SK-N-SH (cell line): Measurements from ENCODE around the gene PRKAG1. TPM values are rescaled to one million over a fixed set of nuclear protein-coding genes. Genes with fewer than 3 reads are reported as not detected.

Experiments used
- CTCF ChIA-PET: fragments of 300-600, 350-600 bp; formaldehyde crosslinking; extraction: SDS; loops from one replicate; lab custom pipeline; 2021; lab: Yijun Ruan, JAX
- POLR2A ChIA-PET: fragments of 350-600 bp; sonication (Branson Sonifier 250); formaldehyde crosslinking; extraction: SDS; loops from one replicate; lab custom pipeline; 2020; ENCODE audit warnings: antibody characterized with exemption, inconsistent platforms; lab: Yijun Ruan, JAX
- DNase-seq: peaks from one replicate; pipeline ENCODE4 v3.0.0; 2012
- H2AFZ ChIP-seq: fragments of 200-600 bp; sonication (generic); 2 replicates; pipeline ENCODE4 v1.8.1; 2016; ENCODE audit warnings: antibody characterized with exemption, mild to moderate bottlenecking, low read depth
- H3F3A ChIP-seq: fragments of 200-600 bp; sonication (generic); replicated peaks from 2 replicates; pipeline ENCODE3; 2016; ENCODE audit warnings: antibody characterized with exemption, mild to moderate bottlenecking; ENCODE audit not compliant: insufficient read depth
- H3K27ac ChIP-seq, 2 experiments: fragments of 200-500 bp in 1 of 2; fragments of 200-600 bp in 1 of 2; sonication (Bioruptor generic) in 1 of 2; sonication (generic), shearing (Covaris generic) in 1 of 2; 2 replicates each; pipeline versions ENCODE4 v1.5.1 to v1.6.1; 2014 to 2016; ENCODE audit warnings: low read depth in 2 of 2, inconsistent platforms in 1 of 2, low read length in 1 of 2, mild to moderate bottlenecking in 1 of 2, mixed read lengths in 1 of 2
- H3K27me3 ChIP-seq: fragments of 200-600 bp; sonication (generic), shearing (Covaris generic); 2 replicates; pipeline ENCODE4 v1.6.1; 2016; ENCODE audit warnings: mixed run types; ENCODE audit not compliant: insufficient read depth
- H3K36me3 ChIP-seq, 2 experiments: fragments of 200-500 bp in 1 of 2; fragments of 200-600 bp in 1 of 2; sonication (Bioruptor generic) in 1 of 2; sonication (generic) in 1 of 2; replicated peaks in 1 of 2; 2 replicates each; pipeline versions ENCODE3 to v1.5.1; 2014 to 2016; ENCODE audit warnings: low read length in 1 of 2, mild to moderate bottlenecking in 1 of 2; ENCODE audit not compliant: insufficient read depth in 2 of 2, control insufficient read depth in 1 of 2
- H3K4me1 ChIP-seq, 2 experiments: fragments of 200-500 bp in 1 of 2; fragments of 200-600 bp in 1 of 2; sonication (Bioruptor generic) in 1 of 2; sonication (generic), shearing (Covaris generic) in 1 of 2; 2 replicates each; pipeline versions ENCODE4 v1.5.1 to v1.6.1; 2014 to 2016; ENCODE audit warnings: low read depth in 1 of 2, low read length in 1 of 2, mixed run types in 1 of 2; ENCODE audit not compliant: insufficient read depth in 2 of 2, control insufficient read depth in 1 of 2
- H3K4me2 ChIP-seq: fragments of 200-600 bp; sonication (generic), shearing (Covaris generic); 2 replicates; pipeline ENCODE4 v1.6.1; 2017; ENCODE audit warnings: mixed run types
- H3K4me3 ChIP-seq, 2 experiments: fragments of 200-500 bp in 1 of 2; fragments of 200-600 bp in 1 of 2; sonication (Bioruptor generic) in 1 of 2; sonication (generic), shearing (Covaris generic) in 1 of 2; 2 replicates each; pipeline versions ENCODE4 v1.5.1 to v1.8.1; 2014 to 2016; ENCODE audit warnings: low read depth in 2 of 2, inconsistent platforms in 1 of 2, low read length in 1 of 2, mild to moderate bottlenecking in 1 of 2, mixed read lengths in 1 of 2, moderate library complexity in 1 of 2
- H3K79me2 ChIP-seq: fragments of 200-600 bp; sonication (generic); 2 replicates; pipeline ENCODE4 v1.8.1; 2017; ENCODE audit warnings: mild to moderate bottlenecking; ENCODE audit not compliant: insufficient read depth
- H3K9ac ChIP-seq: fragments of 200-600 bp; sonication (generic); 2 replicates; pipeline ENCODE4 v1.6.1; 2017; ENCODE audit warnings: mixed run types
- H3K9me2 ChIP-seq: fragments of 200-600 bp; sonication (generic); 2 replicates; pipeline ENCODE4 v1.6.1; 2017; ENCODE audit warnings: mixed run types
- H3K9me3 ChIP-seq: fragments of 200-600 bp; sonication (generic); 2 replicates; pipeline ENCODE4 v1.6.1; 2017; ENCODE audit warnings: mixed run types, mild to moderate bottlenecking, moderate library complexity
- H4K20me1 ChIP-seq: fragments of 200-600 bp; sonication (generic); 2 replicates; pipeline ENCODE4 v1.6.1; 2017; ENCODE audit warnings: mild to moderate bottlenecking, mixed run types; ENCODE audit not compliant: insufficient read depth
- CTCF ChIP-seq: fragments of 200-600 bp; sonication (generic); IDR thresholded peaks from 2 replicates; pipeline ENCODE4 v1.6.1; 2017; ENCODE audit warnings: antibody characterized with exemption, mild to moderate bottlenecking, moderate library complexity
- ELF1 ChIP-seq: IDR thresholded peaks from 2 replicates; pipeline ENCODE4 v1.4.0; 2012
- EP300 ChIP-seq, 2 experiments: IDR thresholded peaks; 2 replicates each; pipeline versions ENCODE4 v1.4.0 to v1.6.1; 2012; ENCODE audit warnings: borderline replicate concordance in 1 of 2, low read depth in 1 of 2, low read length in 1 of 2
- FOSL2 ChIP-seq: IDR thresholded peaks from 2 replicates; pipeline ENCODE4 v1.4.0; 2012; ENCODE audit warnings: low read depth, mild to moderate bottlenecking, moderate library complexity, borderline replicate concordance
- FOXJ3 ChIP-seq: sonication (generic); formaldehyde crosslinking; IDR thresholded peaks from 2 replicates; pipeline ENCODE4 v1.5.1; 2020; ENCODE audit warnings: mild to moderate bottlenecking, missing genetic modification reagents
- FOXM1 ChIP-seq: IDR thresholded peaks from 2 replicates; pipeline ENCODE4 v1.4.0; 2012; ENCODE audit warnings: low read depth, mild to moderate bottlenecking
- GATA2 ChIP-seq: sonication (generic); formaldehyde crosslinking; IDR thresholded peaks from 2 replicates; pipeline ENCODE4 v1.5.0; 2020; ENCODE audit warnings: mild to moderate bottlenecking, missing genetic modification reagents
- IRF3 ChIP-seq: fragments of 150-350 bp; IDR thresholded peaks from 2 replicates; pipeline ENCODE4 v1.6.1; 2016; ENCODE audit warnings: mild to moderate bottlenecking, low read depth, low read length
- NFIC ChIP-seq: IDR thresholded peaks from 2 replicates; pipeline ENCODE4 v1.4.0; 2012; ENCODE audit warnings: borderline replicate concordance
- NRF1 ChIP-seq: IDR thresholded peaks from 2 replicates; pipeline ENCODE4 v1.6.1; 2012; ENCODE audit warnings: low read depth, mild to moderate bottlenecking, low read length
- PBX3 ChIP-seq: IDR thresholded peaks from 2 replicates; pipeline ENCODE4; 2012
- POLR2AphosphoS5 ChIP-seq: IDR thresholded peaks from 2 replicates; pipeline ENCODE4 v1.6.1; 2012; ENCODE audit warnings: low read depth, low read length
- RXRA ChIP-seq: IDR thresholded peaks from 2 replicates; pipeline ENCODE4 v1.4.0; 2012; ENCODE audit warnings: low read depth, mild to moderate bottlenecking, borderline replicate concordance
- SMC3 ChIP-seq: IDR thresholded peaks from 2 replicates; pipeline ENCODE4 v1.6.1; 2012; ENCODE audit warnings: low read depth, low read length, improper control_type of control experiment
- TCF12 ChIP-seq: IDR thresholded peaks from 2 replicates; pipeline ENCODE4 v1.4.0; 2012
- TEAD4 ChIP-seq: IDR thresholded peaks from 2 replicates; pipeline ENCODE4 v1.4.0; 2012; ENCODE audit warnings: mild to moderate bottlenecking, borderline replicate concordance; ENCODE audit not compliant: insufficient read depth
- YY1 ChIP-seq: IDR thresholded peaks from 2 replicates; pipeline ENCODE4 v1.4.0; 2012; ENCODE audit warnings: low read depth, mild to moderate bottlenecking
- WGBS: methylation state at CpG from one replicate; pipeline ENCODE4 v1.1.6; 2017; ENCODE audit warnings: low lambda C conversion rate; 5-methylcytosine and 5-hydroxymethylcytosine counted together
- polyA plus RNA-seq, 3 experiments: library from polyadenylated mRNA; depleted of rRNA; stranded (reverse); fragments of >200 nt; gene quantifications; 2 replicates each; pipeline ENCODE4 v1.2.3, GENCODE V29; 2012

Gene PRKAG1
- polyA plus RNA-seq, 1 of the 3 experiments (the other 2 are of a cell fraction), result 75.1 TPM

- no peaks in the 10 kb centered on the region for H4K20me1 ChIP-seq
- CTCF ChIA-PET, result interaction anchor here (0.8 to 4.0 kb wide), 6 partner anchors 10 to 71 kb away, joined by 3 to 29 read pairs (median 4); no protein-coding TSS in a partner anchor
- H3K9ac ChIP-seq, result no peak overlapping the region
- POLR2A ChIA-PET, result no interaction called here
- no peaks in the 10 kb centered on the region for H3K9me2 ChIP-seq
- over 99% methylated on average over 13 of the region's 15 CpGs for WGBS
- peaks cover 0 to 9% of the 10 kb centered on the region in 2 experiments; a peak in 2 of 4 replicates for H3K4me1 ChIP-seq
- TF ChIP-seq FOSL2, result no peak
- no peak for TF ChIP-seq GATA2 (CRISPR knock-in tag)
- no peak for TF ChIP-seq PBX3
- no peak for TF ChIP-seq SMC3
- no peak for TF ChIP-seq RXRA
- TF ChIP-seq TEAD4, result no peak
- no peak for TF ChIP-seq EP300 (IDR thresholded peaks at IDR 0.05; ENCODE audit: borderline replicate concordance in 1 of 2, low read depth in 1 of 2, low read length in 1 of 2)
- no peak for TF ChIP-seq CTCF
- TF ChIP-seq ELF1, result no peak
- TF ChIP-seq FOXJ3 (CRISPR knock-in tag), result no peak
- no peak for TF ChIP-seq NFIC
- no peak for TF ChIP-seq TCF12
- no peak for TF ChIP-seq POLR2AphosphoS5
- TF ChIP-seq NRF1, result no peak
- no peak for TF ChIP-seq IRF3
- TF ChIP-seq FOXM1, result no peak
- no peak for TF ChIP-seq YY1
- H3K9me3 ChIP-seq, result no peaks in the 10 kb centered on the region
- H2AFZ ChIP-seq, result no peak overlapping the region
- peaks cover 28% of the 10 kb centered on the region for H3F3A ChIP-seq
- no peak overlapping the region for H3K4me3 ChIP-seq
- H3K36me3 ChIP-seq, result peaks cover 23 to 60% of the 10 kb centered on the region in 2 experiments
- H3K27me3 ChIP-seq, result no peaks in the 10 kb centered on the region
- peaks cover 5% of the 10 kb centered on the region for H3K79me2 ChIP-seq
- DNase-seq, result no peak
- no peak overlapping the region for H3K27ac ChIP-seq
- H3K4me2 ChIP-seq, result no peak overlapping the region
These were observed 4.1 kb upstream of the PRKAG1 start for GRCh38 chr12:49022558-49023178.
